ENCODE measurements around the gene RADIL.

Gene RADIL, protein sequence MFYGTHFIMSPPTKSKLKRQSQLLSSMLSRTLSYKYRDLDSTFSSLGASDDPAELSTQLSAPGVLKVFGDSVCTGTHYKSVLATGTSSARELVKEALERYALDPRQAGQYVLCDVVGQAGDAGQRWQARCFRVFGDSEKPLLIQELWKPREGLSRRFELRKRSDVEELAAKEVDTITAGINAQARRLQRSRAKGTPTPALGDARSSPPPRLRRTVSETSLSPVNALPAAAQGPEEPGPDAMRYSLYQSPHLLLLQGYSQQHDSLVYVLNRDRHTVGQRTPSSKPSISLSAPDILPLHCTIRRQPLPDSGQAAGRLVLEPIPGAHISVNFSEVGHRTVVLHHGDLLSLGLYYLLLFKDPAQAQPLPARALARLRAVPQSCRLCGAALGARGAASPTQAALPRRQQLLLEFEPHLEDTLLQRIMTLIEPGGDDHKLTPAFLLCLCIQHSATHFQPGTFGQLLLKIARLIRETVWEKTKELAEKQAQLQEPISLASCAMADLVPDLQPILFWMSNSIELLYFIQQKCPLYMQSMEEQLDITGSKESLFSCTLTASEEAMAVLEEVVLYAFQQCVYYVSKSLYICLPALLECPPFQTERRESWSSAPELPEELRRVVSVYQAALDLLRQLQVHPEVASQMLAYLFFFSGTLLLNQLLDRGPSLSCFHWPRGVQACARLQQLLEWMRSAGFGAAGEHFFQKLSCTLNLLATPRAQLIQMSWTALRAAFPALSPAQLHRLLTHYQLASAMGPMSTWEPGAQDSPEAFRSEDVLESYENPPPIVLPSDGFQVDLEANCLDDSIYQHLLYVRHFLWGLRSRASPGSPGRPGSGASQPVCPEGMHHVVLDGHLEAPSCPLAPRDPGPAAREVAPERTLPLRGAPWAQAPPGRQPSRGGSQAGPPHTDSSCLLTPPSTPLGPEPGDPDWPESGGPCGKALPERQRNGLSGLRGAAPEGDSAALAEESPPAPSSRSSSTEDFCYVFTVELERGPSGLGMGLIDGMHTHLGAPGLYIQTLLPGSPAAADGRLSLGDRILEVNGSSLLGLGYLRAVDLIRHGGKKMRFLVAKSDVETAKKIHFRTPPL

DNA sequence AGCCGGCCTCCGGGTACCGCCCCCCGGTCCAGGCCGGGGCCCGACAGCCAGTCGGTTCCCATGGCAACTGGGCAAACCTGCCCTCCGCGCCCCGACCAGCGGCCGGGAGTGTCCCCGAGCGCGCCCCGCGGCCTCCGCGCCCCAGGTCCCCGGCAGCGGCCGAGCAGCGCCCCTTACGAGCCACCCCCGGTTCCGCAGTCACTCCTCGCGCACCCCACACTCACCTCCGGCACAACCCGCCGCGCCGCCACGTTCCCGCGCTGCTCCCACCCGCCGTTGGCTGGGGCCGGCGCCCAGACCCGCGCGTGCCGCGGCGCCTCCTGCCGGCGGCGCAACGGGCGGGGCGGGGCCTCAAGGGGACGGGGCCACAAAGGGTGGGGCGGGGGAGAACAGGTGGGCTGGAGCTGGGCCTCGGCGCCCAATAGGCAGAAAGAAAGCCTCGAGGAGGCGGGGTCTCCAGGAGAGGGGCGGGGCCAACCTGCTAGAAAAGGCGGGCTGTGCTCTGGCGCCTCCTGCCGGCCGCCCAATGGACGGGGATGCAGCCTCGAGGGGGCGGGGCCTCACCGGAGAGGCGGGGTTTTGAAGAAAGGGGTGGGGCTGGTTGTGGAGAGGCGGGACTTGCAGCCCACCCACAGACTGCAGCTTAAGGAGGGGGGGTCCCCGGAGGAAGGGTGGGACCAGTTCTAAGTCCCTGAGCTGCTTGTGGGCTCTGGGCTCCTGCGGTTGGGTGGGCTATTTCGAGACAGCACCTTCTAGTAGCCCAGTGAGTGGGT is at the start of gene RADIL:
TSS of gene RADIL (minus strand) at position 345 of the 773 bp plus-strand sequence. CDS start 5,577 bp downstream, outside the sequence.
- H3K4me3 ChIP-seq (ENCODE audit: low read depth, low read length) = peak within 1 kb of the TSS; percentile 37
- TF ChIP-seq, protein P1, sequence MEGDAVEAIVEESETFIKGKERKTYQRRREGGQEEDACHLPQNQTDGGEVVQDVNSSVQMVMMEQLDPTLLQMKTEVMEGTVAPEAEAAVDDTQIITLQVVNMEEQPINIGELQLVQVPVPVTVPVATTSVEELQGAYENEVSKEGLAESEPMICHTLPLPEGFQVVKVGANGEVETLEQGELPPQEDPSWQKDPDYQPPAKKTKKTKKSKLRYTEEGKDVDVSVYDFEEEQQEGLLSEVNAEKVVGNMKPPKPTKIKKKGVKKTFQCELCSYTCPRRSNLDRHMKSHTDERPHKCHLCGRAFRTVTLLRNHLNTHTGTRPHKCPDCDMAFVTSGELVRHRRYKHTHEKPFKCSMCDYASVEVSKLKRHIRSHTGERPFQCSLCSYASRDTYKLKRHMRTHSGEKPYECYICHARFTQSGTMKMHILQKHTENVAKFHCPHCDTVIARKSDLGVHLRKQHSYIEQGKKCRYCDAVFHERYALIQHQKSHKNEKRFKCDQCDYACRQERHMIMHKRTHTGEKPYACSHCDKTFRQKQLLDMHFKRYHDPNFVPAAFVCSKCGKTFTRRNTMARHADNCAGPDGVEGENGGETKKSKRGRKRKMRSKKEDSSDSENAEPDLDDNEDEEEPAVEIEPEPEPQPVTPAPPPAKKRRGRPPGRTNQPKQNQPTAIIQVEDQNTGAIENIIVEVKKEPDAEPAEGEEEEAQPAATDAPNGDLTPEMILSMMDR (IDR thresholded peaks at IDR 0.05; ENCODE audit: low read depth, low read length) = peak; percentile 36

DNA sequence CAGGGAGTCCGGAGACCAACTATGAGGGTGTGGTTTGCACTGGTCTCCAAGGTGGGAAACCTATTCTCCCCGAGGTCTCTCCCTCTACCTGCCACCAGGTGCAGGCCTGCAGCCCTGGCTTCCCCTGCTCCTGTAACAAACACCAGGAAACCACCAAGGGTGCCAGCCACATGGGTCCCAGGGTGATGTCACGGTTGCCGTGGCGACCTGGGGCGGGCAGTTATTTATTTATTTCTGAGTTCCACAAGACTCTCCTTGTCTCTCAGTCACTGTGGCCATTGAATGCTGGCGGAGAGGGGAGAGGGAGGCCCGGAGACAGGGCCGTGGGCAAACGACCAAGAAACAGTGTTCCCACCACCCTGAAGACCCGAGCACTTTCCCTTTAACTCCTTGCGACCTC is 48.4 kb upstream of the RADIL start:
- TF ChIP-seq, protein P1 (IDR thresholded peaks at IDR 0.05; ENCODE audit: low read depth, low read length) = no peak
- no peak overlapping the region for H3K4me3 ChIP-seq (ENCODE audit: low read depth, low read length)

DNA sequence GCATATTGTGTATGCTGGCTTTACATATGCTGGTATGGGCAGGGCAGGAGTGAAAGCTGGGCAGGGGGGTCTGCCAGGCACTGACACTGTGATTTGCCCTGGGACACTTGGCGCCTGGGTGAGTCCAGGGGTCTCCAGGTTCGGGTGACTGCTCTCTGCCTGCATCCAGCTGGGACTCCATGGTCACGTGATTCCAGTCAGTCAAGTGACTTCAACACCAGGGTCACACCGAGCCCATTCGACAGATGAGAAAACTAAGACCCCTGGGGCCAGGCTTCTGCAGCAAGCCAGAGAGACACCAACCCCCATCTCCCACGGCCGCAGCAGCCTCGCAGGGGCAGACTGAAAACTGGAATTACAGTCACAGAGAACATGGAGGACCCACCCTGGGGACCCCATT is 45.5 kb upstream of the RADIL start:
- TF ChIP-seq, protein P1 (IDR thresholded peaks at IDR 0.05; ENCODE audit: low read depth, low read length) = no peak
- no peak overlapping the region for H3K4me3 ChIP-seq (ENCODE audit: low read depth, low read length)

DNA sequence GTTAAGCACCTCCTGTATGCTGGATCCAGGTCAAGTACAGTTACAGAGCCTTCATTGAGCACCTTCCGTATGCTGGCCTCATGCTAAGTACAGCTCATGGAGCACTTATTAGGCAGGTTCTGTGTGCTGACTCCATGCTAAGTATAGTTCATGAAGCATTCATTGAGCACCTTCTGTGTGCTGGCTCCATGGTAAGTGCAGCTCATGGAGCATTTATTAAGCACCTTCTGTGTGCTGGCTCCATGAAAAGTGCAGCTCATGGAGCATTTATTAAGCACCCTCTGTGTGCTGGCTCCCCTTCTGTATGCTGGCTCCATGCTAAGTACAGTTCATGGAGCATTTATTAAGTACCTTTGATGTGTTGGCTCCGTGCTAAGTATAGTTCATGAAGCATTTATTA is 44.9 kb upstream of the RADIL start:
- TF ChIP-seq, protein P1 (IDR thresholded peaks at IDR 0.05; ENCODE audit: low read depth, low read length) = no peak
- no peak overlapping the region for H3K4me3 ChIP-seq (ENCODE audit: low read depth, low read length)

DNA sequence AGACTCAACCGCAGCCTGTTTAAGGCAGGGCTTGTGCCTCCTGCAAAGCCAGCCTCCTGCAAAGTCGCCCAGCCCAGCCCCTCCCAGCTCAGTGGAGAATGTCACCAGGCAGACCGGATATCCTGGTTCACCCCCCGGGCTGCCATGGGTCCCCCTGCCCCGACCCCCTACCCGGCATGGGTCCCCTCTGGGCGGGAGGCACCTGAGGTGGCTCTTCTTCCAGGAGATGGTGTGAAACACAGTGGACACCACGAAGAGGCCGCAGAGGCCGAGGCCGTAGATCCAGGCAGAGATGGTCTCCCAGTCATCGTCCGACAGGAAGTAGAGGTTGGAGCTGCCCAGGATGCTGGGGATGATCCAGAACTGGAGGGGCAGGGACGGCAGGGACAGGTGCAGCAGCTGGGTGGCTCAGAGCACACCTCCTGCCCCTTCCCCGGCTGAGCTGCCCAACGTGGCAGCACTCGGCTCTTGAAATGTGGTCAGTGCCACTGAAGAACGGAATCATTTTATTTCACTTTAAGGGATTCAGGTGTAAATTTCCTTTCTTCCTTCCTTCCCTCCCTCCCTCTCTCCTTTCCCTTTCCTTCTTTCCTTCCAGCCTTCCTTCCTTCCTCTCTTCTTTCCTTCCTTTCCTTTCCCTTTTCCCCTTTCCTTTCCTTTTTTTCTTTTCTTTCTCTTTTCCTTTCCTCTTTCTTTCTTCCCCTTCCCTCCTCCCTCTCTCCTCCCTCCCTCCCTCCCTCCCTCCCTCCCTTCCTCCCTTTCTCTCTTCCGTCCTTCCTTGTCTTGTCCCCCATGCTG is 36.7 kb upstream of the RADIL start:
- TF ChIP-seq, protein P1 (IDR thresholded peaks at IDR 0.05; ENCODE audit: low read depth, low read length) = no peak
- no peak overlapping the region for H3K4me3 ChIP-seq (ENCODE audit: low read depth, low read length)

DNA sequence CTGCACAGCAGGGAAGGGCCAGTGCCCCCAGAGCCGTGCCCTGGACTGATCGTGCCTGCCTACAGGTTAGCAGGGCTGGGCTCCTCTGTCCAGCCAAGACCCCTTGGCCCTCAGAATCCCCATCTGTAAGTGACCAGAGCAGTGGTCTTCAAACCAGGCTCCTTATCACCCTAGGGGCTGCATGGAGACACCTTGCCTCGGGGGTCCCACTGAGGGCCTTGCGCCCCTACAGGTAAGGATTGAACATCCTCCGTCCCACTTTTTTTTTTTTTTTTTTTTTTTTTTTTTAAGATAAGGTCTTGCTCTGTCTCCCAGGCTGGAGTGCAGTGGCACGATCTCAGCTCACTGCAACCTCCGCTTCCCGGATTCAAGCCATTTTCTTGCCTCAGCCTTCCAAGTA is 32.6 kb upstream of the RADIL start:
- H3K4me3 ChIP-seq (ENCODE audit: low read depth, low read length) = no peak overlapping the region
- TF ChIP-seq, protein P1 (IDR thresholded peaks at IDR 0.05; ENCODE audit: low read depth, low read length) = no peak
